NCI-H2171 treated with DMSO at 0.1 percent for 48 hours (cell line): ENCODE measurements around the gene LIN9.

Source experiments
- DNase-seq: peaks from one replicate; lab custom pipeline; 2025; lab: John Stamatoyannopoulos, UW

The LIN9 gene

DNA sequence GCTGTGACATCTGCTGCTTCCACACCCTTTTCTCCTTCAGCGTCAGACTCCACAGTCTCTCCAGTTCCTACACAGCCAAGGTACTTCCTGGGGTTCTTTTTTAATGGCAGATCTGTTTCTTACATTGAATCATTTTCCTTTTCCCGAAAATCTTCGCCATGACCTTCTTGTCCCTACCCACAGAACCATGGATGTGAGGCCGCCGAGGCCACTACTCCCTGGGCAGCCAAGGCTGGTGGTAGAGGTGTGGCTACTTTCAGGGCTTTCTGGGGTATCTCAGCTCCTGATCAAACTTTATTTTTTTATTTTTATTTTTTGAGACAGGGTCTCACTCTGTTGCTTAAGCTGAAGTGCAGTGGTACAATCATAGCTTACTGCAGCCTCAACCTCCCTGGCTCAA is 9.5 kb upstream of the LIN9 start:
- no peak for DNase-seq

DNA sequence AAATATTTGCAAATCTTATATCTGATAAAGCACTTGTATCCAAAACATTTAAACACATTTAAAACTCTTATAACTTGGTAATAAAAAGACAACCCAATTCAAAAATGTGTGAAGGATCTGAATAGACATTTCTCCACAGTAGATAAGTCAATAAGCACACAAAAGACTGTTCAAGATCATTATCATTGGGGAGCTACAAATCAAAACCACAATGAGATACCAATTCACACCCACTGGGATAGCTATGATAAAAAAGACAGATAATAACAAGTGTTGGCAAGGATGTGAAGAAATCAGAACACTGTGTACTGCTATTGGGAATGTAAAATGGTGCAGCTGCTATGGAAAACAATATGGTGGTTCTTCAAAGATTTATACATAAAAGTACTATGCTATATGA is 5.1 kb upstream of the LIN9 start:
- DNase-seq = no peak

DNA sequence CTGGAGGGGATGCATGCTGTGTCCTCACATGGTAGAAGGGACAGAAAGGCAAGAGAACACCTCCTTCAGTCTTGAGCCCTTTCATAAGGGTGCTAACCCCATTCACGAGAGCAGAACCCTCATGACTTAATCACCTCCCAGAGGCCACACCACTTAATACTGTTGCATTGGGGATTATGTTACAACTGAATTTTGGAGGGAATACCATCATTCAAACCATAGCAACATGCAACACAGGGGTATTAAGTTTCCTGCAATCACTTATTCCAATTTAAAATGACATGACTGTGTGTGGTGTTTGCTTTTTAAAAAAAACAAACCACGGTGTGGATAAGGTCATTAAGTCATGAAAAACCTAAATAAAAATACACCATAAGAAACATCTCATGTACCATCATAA is 3.1 kb upstream of the LIN9 start:
- DNase-seq = peak; percentile 37

- DNase-seq = no peak
These were observed 2.4 kb upstream of the LIN9 start for GRCh38 chr1:226311376-226311775.

GRCh38 chr1:226310637-226311195 is 1.8 kb upstream of the LIN9 start:
- DNase-seq = no peak

DNA sequence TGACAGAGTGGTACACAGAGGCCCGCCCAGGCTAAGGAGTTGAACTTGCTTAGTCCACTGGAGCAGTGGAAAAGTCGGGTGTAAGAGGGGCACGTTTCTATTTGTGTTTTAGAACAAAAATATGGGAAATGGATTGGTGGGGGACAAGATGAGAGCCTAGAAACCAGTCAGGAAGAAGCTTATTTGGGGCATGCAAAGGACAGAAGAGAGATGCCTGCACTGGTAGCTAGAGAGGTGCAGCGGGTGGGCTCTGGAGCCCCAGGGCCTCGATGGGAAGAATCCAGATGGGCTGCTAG is 1.2 kb upstream of the LIN9 start:
- DNase-seq = no peak

- DNase-seq = peak; percentile 69
These were observed 657 bp upstream of the LIN9 start for GRCh38 chr1:226309398-226310244.

DNA sequence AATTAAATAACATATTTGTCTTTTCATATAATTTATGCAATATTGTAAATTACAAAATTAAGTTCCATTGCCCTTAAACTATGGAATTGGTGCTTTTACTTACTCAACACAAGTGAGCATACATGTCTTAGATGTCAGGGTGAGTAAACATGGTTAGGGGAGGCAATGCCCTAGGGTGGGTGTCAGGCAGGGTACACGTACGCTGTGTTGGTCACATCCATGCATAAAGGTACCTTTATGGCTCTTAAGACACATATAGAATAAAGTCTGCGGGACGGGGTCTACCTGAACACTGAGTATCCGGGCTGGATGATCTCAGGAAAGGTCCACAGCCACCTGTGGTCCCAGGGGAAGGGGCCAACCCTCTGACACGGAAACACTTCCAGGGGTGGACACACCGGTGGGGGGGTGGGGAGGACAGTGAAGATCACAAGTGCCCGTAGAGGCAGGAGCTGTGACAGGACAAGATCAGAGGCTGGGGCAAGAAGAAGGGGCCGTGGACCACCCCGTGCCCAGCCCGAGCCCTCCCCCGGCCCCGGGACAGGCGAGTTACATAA is 720 bp downstream of the LIN9 start:
- DNase-seq = peak; percentile 52

GRCh38 chr1:226306425-226306824 is 2.5 kb downstream of the LIN9 start:
- DNase-seq = no peak

DNA sequence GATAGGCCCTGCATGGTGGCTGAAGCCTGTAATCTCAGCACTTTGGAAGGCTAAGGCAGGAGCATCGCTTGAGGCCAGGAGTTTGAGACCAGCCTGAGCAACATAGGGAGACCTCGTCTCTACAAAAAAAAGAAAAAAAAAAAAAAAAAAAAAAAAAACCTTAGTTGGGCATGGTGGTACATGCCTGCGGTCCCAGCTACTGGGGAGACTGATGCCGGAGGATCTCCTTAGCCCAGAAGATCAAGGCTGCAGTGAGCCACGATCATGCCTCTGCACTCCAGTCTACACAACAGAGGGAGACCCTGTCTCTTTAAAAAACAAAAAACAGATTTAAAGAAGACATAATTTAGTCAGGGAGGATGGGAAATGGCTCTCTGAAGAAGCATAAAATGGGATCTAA is 3.8 kb downstream of the LIN9 start:
- no peak for DNase-seq

- DNase-seq = peak; percentile 16
These were observed 4.5 kb downstream of the LIN9 start for GRCh38 chr1:226304291-226304955.

DNA sequence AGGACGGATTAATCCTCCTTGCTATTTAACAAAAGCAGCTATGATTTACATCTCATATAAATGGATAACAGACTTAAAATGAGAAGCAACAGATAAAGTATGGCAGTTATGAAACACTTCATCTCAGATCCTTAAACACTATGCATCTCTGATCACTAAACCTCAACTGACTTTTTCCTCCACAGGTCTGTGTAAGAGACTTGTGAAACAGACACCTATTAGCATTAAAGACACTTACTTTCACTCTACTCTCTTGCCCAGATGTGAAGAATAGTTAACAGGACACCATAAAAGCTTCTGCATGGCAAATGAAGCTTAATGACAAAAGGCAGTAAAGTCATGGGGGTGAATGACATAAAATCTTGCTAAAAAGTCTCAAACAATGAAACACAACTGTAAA is 6.2 kb downstream of the LIN9 start:
- DNase-seq = no peak

DNA sequence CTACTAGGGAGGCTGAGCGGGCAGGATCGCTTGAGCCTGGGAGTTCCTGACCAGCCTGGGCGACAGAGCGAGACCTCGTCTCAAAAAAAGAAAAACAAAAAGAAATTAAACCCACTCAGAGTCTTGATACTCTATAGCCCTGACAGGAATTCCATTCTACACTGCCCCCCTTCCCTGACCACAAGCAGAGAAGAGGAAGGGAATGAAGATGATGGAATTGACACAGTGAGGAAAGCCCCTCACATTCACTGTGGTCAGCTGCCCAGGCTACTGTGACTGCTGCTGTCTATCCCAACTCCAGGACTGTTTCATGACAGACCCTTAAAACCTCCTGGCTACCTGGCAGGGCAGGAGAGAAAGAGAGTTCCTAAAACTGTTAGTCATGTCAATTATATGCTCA is 12.1 kb downstream of the LIN9 start:
- no peak for DNase-seq

- DNase-seq = peak; percentile 22
These were observed 15.4 kb downstream of the LIN9 start for GRCh38 chr1:226293553-226293920.

- no peak for DNase-seq
These were observed 16.0 kb downstream of the LIN9 start for GRCh38 chr1:226292874-226293552.

DNA sequence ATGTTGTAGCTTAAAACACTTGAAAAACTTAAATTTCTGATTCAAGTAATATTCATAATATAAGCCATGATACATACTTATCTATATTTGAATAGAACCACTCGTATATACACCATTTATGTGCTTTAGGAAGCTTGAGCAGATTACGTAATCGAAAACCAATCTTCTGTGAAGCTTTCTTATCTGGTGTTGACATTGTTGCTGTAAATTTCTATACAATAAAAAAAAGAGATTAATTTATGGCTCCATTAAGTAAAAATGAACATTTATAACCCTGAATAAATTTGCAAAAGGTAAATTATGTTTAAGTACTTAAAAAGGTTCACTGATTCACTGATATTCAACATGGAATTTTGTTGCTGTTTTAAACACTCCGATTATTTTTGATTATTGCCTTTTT is 21.4 kb downstream of the LIN9 start:
- no peak for DNase-seq

GRCh38 chr1:226281058-226281457 is 27.9 kb downstream of the LIN9 start:
- no peak for DNase-seq

DNA sequence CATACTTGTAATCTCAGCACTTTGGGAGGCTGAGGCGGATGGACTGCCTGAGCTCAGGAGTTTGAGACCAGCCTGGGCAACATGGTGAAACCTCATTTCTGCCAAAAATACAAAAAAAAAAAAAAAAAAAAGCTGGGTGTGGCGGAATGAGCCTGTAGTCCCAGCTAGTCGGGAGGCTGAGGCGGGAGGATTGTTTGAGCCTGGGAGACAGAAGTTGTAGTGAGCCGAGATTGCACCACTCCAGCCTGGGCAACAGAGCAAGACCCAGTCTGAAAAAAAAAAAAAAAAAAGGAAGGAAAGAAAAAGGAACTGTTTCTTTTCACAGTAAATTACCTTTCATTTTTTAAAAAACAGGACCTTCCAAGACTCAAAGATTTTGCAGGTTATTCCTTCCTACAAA is 29.5 kb downstream of the LIN9 start:
- no peak for DNase-seq

GRCh38 chr1:226277897-226278296 is 31.1 kb downstream of the LIN9 start:
- no peak for DNase-seq

DNA sequence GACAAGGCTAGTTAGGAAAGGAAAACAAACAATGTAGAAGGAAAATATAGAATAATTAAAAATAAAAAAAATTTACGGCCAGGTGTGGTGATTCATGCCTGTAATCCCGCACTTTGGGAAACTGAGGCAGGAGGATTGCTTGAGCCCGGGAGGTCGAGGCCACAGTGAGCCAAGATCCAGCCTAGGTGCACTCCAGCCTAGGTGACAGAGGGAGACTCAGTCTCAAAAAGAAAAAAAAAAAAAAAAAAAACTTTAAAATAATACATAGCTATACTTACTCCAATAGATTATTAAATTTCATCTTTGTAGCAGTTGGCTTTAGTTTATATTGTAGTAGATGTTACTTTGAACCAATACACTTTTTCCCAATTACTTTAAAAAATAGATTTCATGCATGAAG is 32.0 kb downstream of the LIN9 start:
- no peak for DNase-seq

DNA sequence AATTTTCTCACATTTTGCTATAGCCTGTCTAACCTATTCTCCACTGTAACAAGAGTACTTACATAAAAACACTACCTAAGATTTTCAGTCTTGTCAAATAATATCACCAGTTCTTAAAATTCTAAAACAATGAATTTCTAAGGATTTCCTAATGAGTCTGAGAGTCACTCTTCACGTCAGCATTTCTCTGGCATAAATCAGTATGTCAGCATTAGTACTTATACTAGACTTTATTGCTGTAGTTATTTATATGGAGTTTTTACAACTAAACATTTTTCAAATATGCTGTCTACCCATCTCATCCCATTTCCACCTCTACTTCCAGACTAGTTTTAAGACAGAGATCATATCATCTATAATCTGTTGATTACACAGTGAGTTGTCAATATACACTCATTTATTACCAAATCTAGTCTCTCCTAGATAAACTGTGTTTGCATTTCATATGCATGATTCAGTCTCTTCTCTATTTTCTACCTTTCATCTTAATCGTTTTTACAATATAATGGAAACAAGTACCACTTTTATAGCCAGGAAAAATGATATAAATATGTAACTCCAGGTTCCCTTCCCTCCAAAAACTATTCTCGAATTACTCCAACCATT is 32.8 kb downstream of the LIN9 start:
- DNase-seq = no peak

DNA sequence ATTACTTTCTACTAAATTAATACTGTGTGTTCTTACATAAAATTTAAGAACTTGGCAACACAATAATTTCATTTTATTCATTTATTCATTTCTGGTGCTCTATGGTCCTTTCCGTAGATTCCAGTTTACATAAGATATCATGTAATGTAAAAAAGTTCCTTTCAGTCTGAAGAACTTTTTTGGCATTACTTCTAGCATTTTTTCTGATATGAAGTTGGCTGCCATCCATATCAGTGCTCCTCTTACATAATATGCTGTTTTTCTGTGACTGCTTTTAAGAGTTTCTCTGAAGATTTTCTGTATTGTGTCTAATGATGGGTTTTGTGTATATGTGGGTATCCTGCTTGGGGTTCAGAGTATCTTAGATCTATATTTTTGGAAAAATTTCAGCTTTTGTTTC is 34.8 kb downstream of the LIN9 start:
- peak; percentile 65 for DNase-seq
